H9 (cell line): ENCODE measurements around the gene SUPT3H. TPM values are rescaled to one million over a fixed set of nuclear protein-coding genes. Genes with fewer than 3 reads are reported as not detected.

Experiments used
- DNase-seq: peaks from one replicate; pipeline ENCODE4 v3.0.0-alpha.2; 2017
- H2AFZ ChIP-seq: one replicate; pipeline ENCODE4 v1.6.1; 2013; ENCODE audit warnings: mild to moderate bottlenecking, low read length, control low read depth, moderate library complexity
- H2AK5ac ChIP-seq: 2 replicates; pipeline ENCODE4 v1.6.1; 2013; ENCODE audit warnings: low read length, control low read depth, mixed read lengths; ENCODE audit not compliant: insufficient read length
- H2BK120ac ChIP-seq: one replicate; pipeline ENCODE4 v1.6.1; 2013; ENCODE audit warnings: low read depth, mild to moderate bottlenecking, low read length, control low read depth, inconsistent platforms; ENCODE audit not compliant: poor library complexity, severe bottlenecking
- H2BK12ac ChIP-seq: 2 replicates; pipeline ENCODE4 v1.6.1; 2013; ENCODE audit warnings: low read length, control low read depth, mixed read lengths, low read depth; ENCODE audit not compliant: insufficient read length
- H2BK15ac ChIP-seq: 2 replicates; pipeline ENCODE4 v1.6.1; 2013; ENCODE audit warnings: low read depth, low read length, control low read depth
- H2BK20ac ChIP-seq: one replicate; pipeline ENCODE4 v1.6.1; 2013; ENCODE audit warnings: low read depth, mild to moderate bottlenecking, low read length, control low read depth, inconsistent platforms; ENCODE audit not compliant: poor library complexity, severe bottlenecking
- H2BK5ac ChIP-seq: 2 replicates; pipeline ENCODE4 v1.6.1; 2013; ENCODE audit warnings: low read length, control low read depth, mixed read lengths; ENCODE audit not compliant: insufficient read length
- H3K14ac ChIP-seq: 2 replicates; pipeline ENCODE4 v1.6.1; 2013; ENCODE audit warnings: low read length, control low read depth; ENCODE audit not compliant: insufficient read depth
- H3K18ac ChIP-seq: 2 replicates; pipeline ENCODE4 v1.6.1; 2013; ENCODE audit warnings: low read depth, mild to moderate bottlenecking, mixed read lengths, low read length, control low read depth; ENCODE audit not compliant: insufficient read length
- H3K23ac ChIP-seq: 2 replicates; pipeline ENCODE4 v1.6.1; 2013; ENCODE audit warnings: low read length, control low read depth, mixed read lengths, low read depth; ENCODE audit not compliant: insufficient read length
- H3K23me2 ChIP-seq: 2 replicates; pipeline ENCODE4 v1.6.1; 2013; ENCODE audit warnings: low read depth, mild to moderate bottlenecking, mixed read lengths, low read length, control low read depth; ENCODE audit not compliant: insufficient read length, poor library complexity, severe bottlenecking
- H3K27ac ChIP-seq: 2 replicates; pipeline ENCODE4 v1.5.1; 2013; ENCODE audit warnings: low read length, control low read depth, mixed read lengths, low read depth; ENCODE audit not compliant: insufficient read length
- H3K27me3 ChIP-seq: 2 replicates; pipeline ENCODE4 v1.6.1; 2013; ENCODE audit warnings: low read length, control low read depth, inconsistent platforms; ENCODE audit not compliant: insufficient read depth
- H3K4ac ChIP-seq: 2 replicates; pipeline ENCODE4 v1.6.1; 2013; ENCODE audit warnings: low read depth, mild to moderate bottlenecking, control low read depth, inconsistent platforms, low read length, moderate library complexity
- H3K4me1 ChIP-seq: 2 replicates; pipeline ENCODE4 v1.6.1; 2013; ENCODE audit warnings: low read length, control low read depth, inconsistent platforms; ENCODE audit not compliant: insufficient read depth
- H3K4me2 ChIP-seq: 2 replicates; pipeline ENCODE4 v1.6.1; 2013; ENCODE audit warnings: low read length, control low read depth, mixed read lengths; ENCODE audit not compliant: insufficient read length, insufficient read depth
- H3K56ac ChIP-seq: 2 replicates; pipeline ENCODE4 v1.6.1; 2013; ENCODE audit warnings: low read depth, mild to moderate bottlenecking, mixed read lengths, low read length, control low read depth; ENCODE audit not compliant: insufficient read length
- H3K79me1 ChIP-seq: 2 replicates; pipeline ENCODE4 v1.6.1; 2013; ENCODE audit warnings: low read depth, mild to moderate bottlenecking, moderate library complexity, low read length, control low read depth, inconsistent platforms; ENCODE audit not compliant: insufficient read depth, poor library complexity, severe bottlenecking
- H3K79me2 ChIP-seq: 2 replicates; pipeline ENCODE4 v1.6.1; 2013; ENCODE audit warnings: low read length, control low read depth, inconsistent platforms; ENCODE audit not compliant: insufficient read depth
- H3K9ac ChIP-seq: 2 replicates; pipeline ENCODE4 v1.6.1; 2013; ENCODE audit warnings: low read length, control low read depth, mixed read lengths; ENCODE audit not compliant: insufficient read length; ENCODE audit errors: extremely low read depth
- H3K9me3 ChIP-seq: one replicate; pipeline ENCODE4 v1.6.1; 2013; ENCODE audit warnings: low read depth, low read length, inconsistent platforms; ENCODE audit not compliant: control insufficient read depth
- H3T11ph ChIP-seq: one replicate; pipeline ENCODE4 v1.6.1; 2013; ENCODE audit warnings: mild to moderate bottlenecking, low read length, control low read depth, inconsistent platforms
- H4K20me1 ChIP-seq: one replicate; pipeline ENCODE4 v1.6.1; 2013; ENCODE audit not compliant: control insufficient read depth, insufficient read length, insufficient read depth
- H4K5ac ChIP-seq: 2 replicates; pipeline ENCODE4 v1.6.1; 2013; ENCODE audit warnings: low read depth, mild to moderate bottlenecking, mixed read lengths, low read length, control low read depth; ENCODE audit not compliant: insufficient read length
- H4K8ac ChIP-seq: replicated peaks from 2 replicates; pipeline ENCODE4 v1.6.1; 2013; ENCODE audit warnings: low read length, control low read depth, mixed read lengths, low read depth; ENCODE audit not compliant: insufficient read length
- H4K91ac ChIP-seq: 2 replicates; pipeline ENCODE4 v1.6.1; 2013; ENCODE audit warnings: low read depth, mild to moderate bottlenecking, moderate library complexity, mixed read lengths, low read length, control low read depth; ENCODE audit not compliant: insufficient read length
- H3K27ac Mint-ChIP-seq, 3 experiments: 2 replicates in 2 of 3; 3 replicates in 1 of 3; pipeline ENCODE4 v1.8.0; 2020 to 2021; ENCODE audit warnings: mixed read lengths in 3 of 3, mild to moderate bottlenecking in 1 of 3, moderate library complexity in 1 of 3
- H3K27me3 Mint-ChIP-seq: 2 replicates; pipeline ENCODE4 v1.8.0; 2021; ENCODE audit warnings: low read depth, mild to moderate bottlenecking, moderate library complexity, mixed read lengths
- H3K36me3 Mint-ChIP-seq, 3 experiments: 2 replicates in 2 of 3; 3 replicates in 1 of 3; pipeline ENCODE4 v1.8.0; 2020 to 2021; ENCODE audit warnings: low read depth in 3 of 3, mixed read lengths in 3 of 3; ENCODE audit not compliant: insufficient read depth in 1 of 3
- H3K4me1 Mint-ChIP-seq, 2 experiments: 2 replicates each; pipeline ENCODE4 v1.8.0; 2020; ENCODE audit warnings: mixed read lengths in 2 of 2
- H3K4me3 Mint-ChIP-seq, 2 experiments: 2 replicates in 1 of 2; 3 replicates in 1 of 2; pipeline ENCODE4 v1.8.0; 2020 to 2021; ENCODE audit warnings: mild to moderate bottlenecking in 2 of 2, mixed read lengths in 2 of 2, moderate library complexity in 1 of 2
- H3K9me3 Mint-ChIP-seq, 2 experiments: 2 replicates in 1 of 2; 3 replicates in 1 of 2; pipeline ENCODE4 v1.8.0; 2020; ENCODE audit warnings: mild to moderate bottlenecking in 2 of 2, mixed read lengths in 2 of 2, moderate library complexity in 1 of 2
- WGBS: extraction: QIAGEN DNeasy Blood & Tissue Kit; methylation state at CpG from one replicate; pipeline ENCODE4 v1.1.7; 2013; ENCODE audit warnings: missing lambda C conversion rate, low lambda C conversion rate, mixed read lengths; ENCODE audit not compliant: insufficient read length; ENCODE audit errors: extremely low coverage; 5-methylcytosine and 5-hydroxymethylcytosine counted together
- total RNA-seq: library from RNA; stranded (reverse); gene quantifications from 2 replicates; pipeline ENCODE4 v1.2.1, GENCODE V29; 2021
- TF ChIP-seq, protein P1 (sequence below): fragments of 200-600 bp; sonication (generic); conservative IDR thresholded peaks from 3 replicates; pipeline ENCODE4 v1.8.0; 2021; ENCODE audit warnings: antibody characterized with exemption, mild to moderate bottlenecking

SUPT3H gene
- total RNA-seq, 1 experiment from 2014 or later = 22.5 TPM

- Histone ChIP-seq H4K91ac (no peak overlapping the region), H3K23ac (no peak overlapping the region), H2AK5ac (no peak overlapping the region), H4K20me1 (no peaks in the 10 kb centered on the region), H3K27ac (no peak overlapping the region), H2BK20ac (no peak overlapping the region), H4K8ac (no peak overlapping the region), H3K79me1 (no peaks in the 10 kb centered on the region), H3K4ac (no peak overlapping the region), H3K9ac (no peak overlapping the region), H3K14ac (no peak overlapping the region), H3K9me3 (no peaks in the 10 kb centered on the region), H2AFZ (no peak overlapping the region), H2BK15ac (no peak overlapping the region), H3T11ph (no peak overlapping the region), H2BK5ac (no peak overlapping the region), H3K18ac (no peak overlapping the region), H2BK120ac (no peak overlapping the region), H4K5ac (no peak overlapping the region), H2BK12ac (no peak overlapping the region), H3K23me2 (no peaks in the 10 kb centered on the region), H3K4me1 (no peaks in the 10 kb centered on the region), H3K27me3 (no peaks in the 10 kb centered on the region), H3K56ac (no peak overlapping the region), H3K4me2 (no peak overlapping the region), H3K79me2 (no peaks in the 10 kb centered on the region)
- Mint-ChIP-seq H3K4me3 (no peak overlapping the region), H3K27ac (no peak overlapping the region), H3K36me3 (peaks cover 0 to 13% (median 3%) of the 10 kb centered on the region in 3 experiments; a peak in 4 of 7 replicates), H3K27me3 (no peaks in the 10 kb centered on the region), H3K9me3 (peaks cover 0 to 10% of the 10 kb centered on the region in 2 experiments), H3K4me1 (no peaks in the 10 kb centered on the region)
- TF ChIP-seq, protein P1, sequence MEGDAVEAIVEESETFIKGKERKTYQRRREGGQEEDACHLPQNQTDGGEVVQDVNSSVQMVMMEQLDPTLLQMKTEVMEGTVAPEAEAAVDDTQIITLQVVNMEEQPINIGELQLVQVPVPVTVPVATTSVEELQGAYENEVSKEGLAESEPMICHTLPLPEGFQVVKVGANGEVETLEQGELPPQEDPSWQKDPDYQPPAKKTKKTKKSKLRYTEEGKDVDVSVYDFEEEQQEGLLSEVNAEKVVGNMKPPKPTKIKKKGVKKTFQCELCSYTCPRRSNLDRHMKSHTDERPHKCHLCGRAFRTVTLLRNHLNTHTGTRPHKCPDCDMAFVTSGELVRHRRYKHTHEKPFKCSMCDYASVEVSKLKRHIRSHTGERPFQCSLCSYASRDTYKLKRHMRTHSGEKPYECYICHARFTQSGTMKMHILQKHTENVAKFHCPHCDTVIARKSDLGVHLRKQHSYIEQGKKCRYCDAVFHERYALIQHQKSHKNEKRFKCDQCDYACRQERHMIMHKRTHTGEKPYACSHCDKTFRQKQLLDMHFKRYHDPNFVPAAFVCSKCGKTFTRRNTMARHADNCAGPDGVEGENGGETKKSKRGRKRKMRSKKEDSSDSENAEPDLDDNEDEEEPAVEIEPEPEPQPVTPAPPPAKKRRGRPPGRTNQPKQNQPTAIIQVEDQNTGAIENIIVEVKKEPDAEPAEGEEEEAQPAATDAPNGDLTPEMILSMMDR = no peak
- no peak for DNase-seq
- WGBS = no CpG with 5 or more reads among the region's 1 CpG
Measured at GRCh38 chr6:45031601-45032000, 346.1 kb downstream of the SUPT3H start.
